ENCODE data around the gene CCDC142.
"Not testable (repeated sequence)": the region's sequence is repeated elsewhere in the genome, so short reads cannot be mapped to it uniquely, and the experiment has no call there.

CCDC142 gene

GRCh38 chr2:74491648-74492544 is 9.1 kb upstream of the CCDC142 start:
- Histone ChIP-seq H3K36me3 (ENCODE audit: control insufficient read depth, low read depth, low read length) (peaks cover 36% of the 10 kb centered on the region), H3K9ac (ENCODE audit: low read length) (no peak overlapping the region), H3K27ac (ENCODE audit: low read length) (no peak overlapping the region), H3K9me3 (ENCODE audit: control insufficient read depth, low read depth, low read length) (no peaks in the 10 kb centered on the region), H3K4me3 (ENCODE audit: low read length) (no peak overlapping the region), H3K27me3 (ENCODE audit: control insufficient read depth, insufficient read depth, low read length) (peaks cover 21% of the 10 kb centered on the region), H3K4me1 (ENCODE audit: control insufficient read depth, low read depth, low read length) (no peaks in the 10 kb centered on the region)

DNA sequence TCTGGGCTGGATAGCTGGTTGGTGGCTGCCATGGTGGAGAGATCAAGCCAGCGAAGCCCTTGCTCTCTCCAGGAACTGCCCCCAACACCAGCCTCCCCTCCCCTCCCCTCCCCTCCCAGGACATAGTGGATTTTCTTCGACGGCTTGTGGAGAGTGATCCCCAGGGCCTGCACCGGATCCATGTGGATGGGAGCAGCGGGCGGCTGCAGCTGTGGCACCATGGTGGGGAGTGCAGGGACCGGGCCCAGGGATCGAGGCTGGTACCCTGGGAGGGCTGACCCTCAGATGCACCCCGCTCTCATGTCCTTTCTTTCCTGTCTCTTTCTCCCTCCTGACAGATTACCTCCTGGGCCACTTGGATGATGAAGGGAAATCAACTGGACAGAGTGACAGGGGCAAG is 7.1 kb upstream of the CCDC142 start:
- peaks cover under 1% of the 10 kb centered on the region for H3K27me3 ChIP-seq (ENCODE audit: control insufficient read depth, insufficient read depth, low read length)
- no peak overlapping the region for H3K4me3 ChIP-seq (ENCODE audit: low read length)
- no peaks in the 10 kb centered on the region for H3K9me3 ChIP-seq (ENCODE audit: control insufficient read depth, low read depth, low read length)
- no peak overlapping the region for H3K27ac ChIP-seq (ENCODE audit: low read length)
- peaks cover 40% of the 10 kb centered on the region for H3K36me3 ChIP-seq (ENCODE audit: control insufficient read depth, low read depth, low read length)
- H3K4me1 ChIP-seq (ENCODE audit: control insufficient read depth, low read depth, low read length): no peaks in the 10 kb centered on the region
- H3K9ac ChIP-seq (ENCODE audit: low read length): no peak overlapping the region

DNA sequence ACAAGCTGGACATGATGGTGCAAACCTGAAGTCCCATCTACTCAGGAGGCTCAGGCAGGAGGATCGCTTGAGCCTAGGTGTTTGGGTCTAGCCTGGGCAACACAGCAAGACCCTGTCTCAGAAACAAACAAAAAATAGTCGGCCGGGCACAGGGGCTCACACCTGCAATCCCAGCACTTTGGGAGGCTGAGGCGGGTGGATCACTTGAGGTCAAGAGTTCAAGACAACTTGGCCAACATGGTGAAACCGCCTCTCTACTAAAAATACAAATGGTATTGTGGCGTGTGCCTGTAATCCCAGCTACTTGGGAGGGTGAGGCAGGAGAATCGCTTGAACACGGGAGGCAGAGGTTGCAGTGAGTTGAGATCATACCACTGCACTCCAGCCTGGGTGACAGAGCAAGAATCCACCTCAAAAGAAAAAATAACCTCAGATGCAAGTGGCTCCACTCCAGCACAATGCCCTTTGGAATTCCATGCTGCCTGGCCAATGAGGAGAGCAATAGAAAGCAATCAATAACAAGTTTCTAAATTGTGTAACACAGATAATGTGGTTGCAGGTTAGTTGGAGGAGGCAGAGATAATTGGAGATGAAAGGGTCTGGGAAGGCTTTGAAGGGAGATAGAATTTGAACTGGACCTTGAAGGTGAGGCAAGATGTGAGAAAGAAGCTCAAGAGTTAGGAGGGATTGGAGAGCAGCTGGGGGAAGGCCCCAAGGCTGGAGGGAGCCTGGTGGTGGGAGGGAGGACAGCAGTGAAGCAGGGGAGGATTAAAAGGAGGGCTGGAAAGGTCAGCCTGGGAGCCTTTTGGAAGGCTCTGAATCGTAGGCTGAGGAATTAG is 6.1 kb upstream of the CCDC142 start:
- Histone ChIP-seq H3K9me3 (ENCODE audit: control insufficient read depth, low read depth, low read length) (no peaks in the 10 kb centered on the region), H3K27ac (ENCODE audit: low read length) (no peak overlapping the region), H3K36me3 (ENCODE audit: control insufficient read depth, low read depth, low read length) (peaks cover 40% of the 10 kb centered on the region), H3K27me3 (ENCODE audit: control insufficient read depth, insufficient read depth, low read length) (no peaks in the 10 kb centered on the region), H3K4me1 (ENCODE audit: control insufficient read depth, low read depth, low read length) (no peaks in the 10 kb centered on the region), H3K4me3 (ENCODE audit: low read length) (no peak overlapping the region), H3K9ac (ENCODE audit: low read length) (no peak overlapping the region)

DNA sequence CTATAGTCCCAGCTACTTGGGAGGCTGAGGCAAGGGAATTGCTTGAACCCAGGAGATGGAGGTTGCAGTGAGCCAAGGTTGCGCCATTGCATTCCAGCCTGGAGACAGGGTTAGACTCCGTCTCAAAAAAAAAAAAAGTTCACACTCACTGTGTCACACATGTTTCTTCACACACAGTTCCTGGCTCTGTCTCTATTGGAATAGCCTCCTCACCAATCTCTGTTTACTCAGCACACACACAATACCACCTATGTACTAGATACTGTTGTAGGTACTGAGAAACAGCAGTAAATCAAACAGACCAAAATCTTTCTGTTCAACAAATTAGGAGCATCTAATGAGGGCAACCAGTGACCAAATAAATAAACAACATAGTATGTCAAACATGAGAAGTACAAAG is 3.3 kb upstream of the CCDC142 start:
- Histone ChIP-seq H3K4me3 (ENCODE audit: low read length) (no peak overlapping the region), H3K27ac (ENCODE audit: low read length) (no peak overlapping the region), H3K9me3 (ENCODE audit: control insufficient read depth, low read depth, low read length) (no peaks in the 10 kb centered on the region), H3K4me1 (ENCODE audit: control insufficient read depth, low read depth, low read length) (peaks cover 3% of the 10 kb centered on the region), H3K9ac (ENCODE audit: low read length) (no peak overlapping the region), H3K36me3 (ENCODE audit: control insufficient read depth, low read depth, low read length) (peaks cover 13% of the 10 kb centered on the region), H3K27me3 (ENCODE audit: control insufficient read depth, insufficient read depth, low read length) (no peaks in the 10 kb centered on the region)

GRCh38 chr2:74483675-74484164 is 922 bp upstream of the CCDC142 start:
- H3K9me3 ChIP-seq (ENCODE audit: control insufficient read depth, low read depth, low read length); H3K4me1 ChIP-seq (ENCODE audit: control insufficient read depth, low read depth, low read length); H3K27me3 ChIP-seq (ENCODE audit: control insufficient read depth, insufficient read depth, low read length); H3K27ac ChIP-seq (ENCODE audit: low read length): not testable (repeated sequence)
- Histone ChIP-seq H3K9ac (ENCODE audit: low read length) (peak overlapping the region; percentile 79), H3K4me3 (ENCODE audit: low read length) (peak overlapping the region; percentile 100), H3K36me3 (ENCODE audit: control insufficient read depth, low read depth, low read length) (peaks cover 14% of the 10 kb centered on the region)

GRCh38 chr2:74481961-74482800 is 617 bp downstream of the CCDC142 start:
- Histone ChIP-seq H3K4me3 (ENCODE audit: low read length) (peak overlapping the region; percentile 100), H3K27ac (ENCODE audit: low read length) (peak overlapping the region; percentile 86), H3K27me3 (ENCODE audit: control insufficient read depth, insufficient read depth, low read length) (no peaks in the 10 kb centered on the region), H3K9me3 (ENCODE audit: control insufficient read depth, low read depth, low read length) (no peaks in the 10 kb centered on the region), H3K9ac (ENCODE audit: low read length) (peak overlapping the region; percentile 79), H3K36me3 (ENCODE audit: control insufficient read depth, low read depth, low read length) (peaks cover 14% of the 10 kb centered on the region), H3K4me1 (ENCODE audit: control insufficient read depth, low read depth, low read length) (peaks cover 3% of the 10 kb centered on the region)

DNA sequence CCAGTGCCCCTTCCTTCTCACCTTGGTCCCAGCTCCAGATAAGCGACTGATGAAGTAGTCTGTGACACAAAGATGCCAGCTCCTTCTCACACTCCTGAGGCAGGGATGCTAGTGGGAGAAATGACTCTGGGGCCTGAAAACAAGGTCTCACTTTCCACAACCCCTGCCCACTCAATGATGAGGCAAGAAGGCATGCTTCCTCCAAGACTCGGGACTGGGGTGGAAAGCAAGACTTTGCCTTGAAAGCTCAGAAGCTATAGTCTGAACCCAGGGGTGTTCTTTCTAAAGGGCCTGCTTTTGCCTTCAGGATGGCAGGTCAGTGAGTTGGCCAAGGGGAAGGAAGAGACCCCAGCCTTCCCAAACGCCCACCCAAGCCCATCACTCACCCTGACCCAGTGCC is 1.4 kb downstream of the CCDC142 start:
- Histone ChIP-seq H3K27ac (ENCODE audit: low read length) (no peak overlapping the region), H3K9ac (ENCODE audit: low read length) (no peak overlapping the region), H3K4me3 (ENCODE audit: low read length) (peak overlapping the region; percentile 100), H3K36me3 (ENCODE audit: control insufficient read depth, low read depth, low read length) (peaks cover 14% of the 10 kb centered on the region), H3K27me3 (ENCODE audit: control insufficient read depth, insufficient read depth, low read length) (no peaks in the 10 kb centered on the region), H3K4me1 (ENCODE audit: control insufficient read depth, low read depth, low read length) (peaks cover 3% of the 10 kb centered on the region), H3K9me3 (ENCODE audit: control insufficient read depth, low read depth, low read length) (no peaks in the 10 kb centered on the region)

DNA sequence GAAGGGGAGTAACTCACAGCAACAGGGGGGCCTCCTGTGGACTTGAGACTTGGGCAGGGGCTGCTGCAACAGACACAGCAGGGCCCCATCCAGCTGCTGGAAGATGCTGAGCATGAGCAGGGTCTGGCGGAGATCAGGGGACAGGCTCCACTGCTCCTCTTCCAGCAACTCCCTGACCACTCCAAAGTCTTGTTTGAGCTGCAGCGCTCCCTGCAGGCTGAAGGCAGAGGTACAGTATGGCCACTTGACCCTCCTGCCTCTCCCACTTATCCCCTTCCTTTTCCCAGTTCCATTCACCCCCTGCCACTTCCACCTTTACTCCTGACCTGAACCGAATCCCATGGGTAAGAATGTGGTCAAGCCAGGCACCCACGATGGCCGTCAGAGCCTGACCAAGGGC is 7.9 kb downstream of the CCDC142 start:
- H3K27ac ChIP-seq (ENCODE audit: low read length): no peak overlapping the region
- peaks cover 18% of the 10 kb centered on the region for H3K36me3 ChIP-seq (ENCODE audit: control insufficient read depth, low read depth, low read length)
- no peak overlapping the region for H3K9ac ChIP-seq (ENCODE audit: low read length)
- peaks cover 4% of the 10 kb centered on the region for H3K4me1 ChIP-seq (ENCODE audit: control insufficient read depth, low read depth, low read length)
- H3K9me3 ChIP-seq (ENCODE audit: control insufficient read depth, low read depth, low read length): no peaks in the 10 kb centered on the region
- no peaks in the 10 kb centered on the region for H3K27me3 ChIP-seq (ENCODE audit: control insufficient read depth, insufficient read depth, low read length)
- no peak overlapping the region for H3K4me3 ChIP-seq (ENCODE audit: low read length)

GRCh38 chr2:74474481-74474880 is 8.3 kb downstream of the CCDC142 start:
- Histone ChIP-seq H3K4me1 (ENCODE audit: control insufficient read depth, low read depth, low read length) (peaks cover 4% of the 10 kb centered on the region), H3K27me3 (ENCODE audit: control insufficient read depth, insufficient read depth, low read length) (no peaks in the 10 kb centered on the region), H3K27ac (ENCODE audit: low read length) (no peak overlapping the region), H3K36me3 (ENCODE audit: control insufficient read depth, low read depth, low read length) (peaks cover 17% of the 10 kb centered on the region), H3K4me3 (ENCODE audit: low read length) (no peak overlapping the region), H3K9me3 (ENCODE audit: control insufficient read depth, low read depth, low read length) (no peaks in the 10 kb centered on the region), H3K9ac (ENCODE audit: low read length) (no peak overlapping the region)

DNA sequence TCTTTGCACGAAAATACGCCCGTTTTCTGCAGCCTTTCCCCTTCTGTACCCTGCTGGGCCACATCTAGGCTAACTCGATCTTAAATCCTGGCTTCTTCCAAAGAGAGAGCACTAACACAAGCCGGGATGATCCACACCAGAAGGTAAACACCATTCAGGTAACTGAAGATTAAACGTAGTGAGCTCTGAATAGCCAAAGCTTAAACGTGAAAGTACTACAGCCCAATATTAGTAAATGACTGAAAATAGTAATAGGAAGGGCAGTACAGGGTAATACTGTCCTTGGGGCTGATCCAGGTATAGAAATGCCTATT is 9.9 kb downstream of the CCDC142 start:
- Histone ChIP-seq H3K27ac (ENCODE audit: low read length) (peak overlapping the region; percentile 95), H3K27me3 (ENCODE audit: control insufficient read depth, insufficient read depth, low read length) (no peaks in the 10 kb centered on the region), H3K4me1 (ENCODE audit: control insufficient read depth, low read depth, low read length) (peaks cover 4% of the 10 kb centered on the region), H3K4me3 (ENCODE audit: low read length) (peak overlapping the region; percentile 99), H3K9ac (ENCODE audit: low read length) (peak overlapping the region; percentile 81), H3K36me3 (ENCODE audit: control insufficient read depth, low read depth, low read length) (peaks cover 17% of the 10 kb centered on the region), H3K9me3 (ENCODE audit: control insufficient read depth, low read depth, low read length) (no peaks in the 10 kb centered on the region)

All from iPS-18a (cell line).